ENCODE data around the gene SCAF1.

The SCAF1 gene

DNA sequence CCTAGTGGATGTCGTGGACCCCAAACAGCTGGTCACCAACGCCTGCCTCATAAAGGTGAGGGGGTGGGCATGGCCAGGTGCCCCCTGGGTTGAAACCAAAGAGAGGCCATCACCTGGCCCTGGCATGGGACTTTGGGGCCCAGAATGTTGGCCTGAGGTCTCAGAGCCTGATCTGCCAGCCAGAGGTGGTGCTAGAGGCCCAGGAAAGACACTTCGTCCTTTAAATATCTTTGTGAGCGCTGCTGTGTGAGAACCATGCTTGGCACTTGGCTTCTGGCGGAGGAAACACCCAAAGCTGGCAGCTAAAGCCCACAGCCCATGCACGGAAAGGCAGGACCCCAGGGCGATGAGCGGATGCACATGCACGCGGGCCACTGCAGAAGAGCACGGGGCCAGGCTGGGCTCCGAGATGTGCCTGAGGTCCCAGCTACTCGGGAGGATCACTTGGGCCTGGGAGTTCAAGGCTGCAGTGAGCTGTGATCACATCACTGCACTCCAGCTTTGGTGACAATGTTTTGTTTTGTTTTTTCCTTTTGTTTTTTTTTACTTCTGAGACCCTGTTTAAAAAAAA, 43.1 kb downstream of the SCAF1 start:
- in situ Hi-C loops (cut with MboI; ENCODE audit: low sequenced_read_pairs): no loop called here

- in situ Hi-C loops (cut with MboI; ENCODE audit: low sequenced_read_pairs): no loop called here
Observed at GRCh38 chr19:49685845-49686332, 43.9 kb downstream of the SCAF1 start.

GRCh38 chr19:49686503-49687088, 44.6 kb downstream of the SCAF1 start:
- in situ Hi-C loops (cut with MboI; ENCODE audit: low sequenced_read_pairs): no loop called here

- in situ Hi-C loops (cut with MboI; ENCODE audit: low sequenced_read_pairs): no loop called here
Observed at GRCh38 chr19:49687150-49687549, 45.1 kb downstream of the SCAF1 start.

DNA sequence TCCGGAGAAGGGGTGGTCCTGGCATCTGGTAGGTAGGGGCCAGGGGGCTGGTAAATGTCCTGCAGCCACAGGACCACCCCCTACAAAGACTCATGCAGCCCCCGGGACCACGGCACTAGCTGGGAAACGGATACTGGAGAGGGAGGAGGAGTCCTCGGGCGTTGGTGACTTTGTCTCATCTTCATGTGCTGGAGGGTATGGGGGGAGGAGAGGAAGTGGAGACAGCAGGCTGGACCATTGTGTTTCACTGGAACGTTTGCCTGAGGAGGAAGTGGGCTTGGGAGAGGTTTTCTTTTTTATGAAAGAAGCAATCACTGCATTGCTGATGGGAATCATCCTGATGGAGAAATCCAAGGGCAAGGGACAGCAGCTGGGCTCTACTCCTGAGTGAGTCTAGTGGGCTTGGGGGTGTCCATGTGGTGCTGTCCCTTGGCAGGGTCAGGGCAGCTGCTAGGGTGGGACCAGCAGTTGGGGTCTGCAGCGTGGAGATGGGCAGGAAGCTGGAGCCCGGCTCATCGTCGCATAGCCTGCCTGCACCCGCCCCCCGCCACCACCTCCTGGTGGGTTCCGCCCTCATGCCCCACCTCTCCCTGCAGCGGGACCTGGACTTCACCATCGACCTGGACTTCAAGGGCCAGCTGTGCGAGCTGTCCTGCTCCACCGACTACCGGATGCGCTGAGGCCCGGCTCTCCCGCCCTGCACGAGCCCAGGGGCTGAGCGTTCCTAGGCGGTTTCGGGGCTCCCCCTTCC, 45.7 kb downstream of the SCAF1 start:
- in situ Hi-C loops (cut with MboI; ENCODE audit: low sequenced_read_pairs): no loop called here

DNA sequence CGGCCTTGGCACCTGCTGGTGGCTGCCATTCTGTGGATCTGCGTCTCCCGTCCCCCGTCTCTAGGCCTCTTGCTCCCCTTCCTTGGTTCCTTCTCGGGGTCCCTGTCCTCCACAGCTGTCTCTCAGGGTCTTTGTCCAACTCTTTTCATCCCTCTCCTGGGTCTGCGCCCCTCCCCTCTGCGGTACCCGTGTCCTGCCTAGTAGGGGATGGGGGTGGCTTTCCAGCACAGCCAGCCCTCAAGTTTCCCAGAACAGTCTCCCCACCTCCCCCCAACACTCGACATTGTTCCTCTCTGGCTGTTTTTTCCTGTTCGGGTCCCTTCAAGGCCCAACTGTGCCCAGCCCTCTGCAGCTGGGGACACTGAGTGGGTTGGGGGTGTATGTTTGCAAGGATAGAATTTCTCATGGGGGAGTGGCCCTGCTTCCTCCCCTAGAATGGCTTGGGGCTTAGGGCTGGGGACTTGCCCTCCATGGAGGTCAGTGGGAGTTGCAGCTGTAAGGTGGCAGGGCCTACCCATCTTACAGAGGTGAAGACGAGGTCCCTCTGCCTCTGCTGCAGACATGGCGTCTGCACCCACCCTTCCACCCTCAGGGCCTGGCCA, 46.6 kb downstream of the SCAF1 start:
- in situ Hi-C loops (cut with MboI; ENCODE audit: low sequenced_read_pairs): no loop called here

DNA sequence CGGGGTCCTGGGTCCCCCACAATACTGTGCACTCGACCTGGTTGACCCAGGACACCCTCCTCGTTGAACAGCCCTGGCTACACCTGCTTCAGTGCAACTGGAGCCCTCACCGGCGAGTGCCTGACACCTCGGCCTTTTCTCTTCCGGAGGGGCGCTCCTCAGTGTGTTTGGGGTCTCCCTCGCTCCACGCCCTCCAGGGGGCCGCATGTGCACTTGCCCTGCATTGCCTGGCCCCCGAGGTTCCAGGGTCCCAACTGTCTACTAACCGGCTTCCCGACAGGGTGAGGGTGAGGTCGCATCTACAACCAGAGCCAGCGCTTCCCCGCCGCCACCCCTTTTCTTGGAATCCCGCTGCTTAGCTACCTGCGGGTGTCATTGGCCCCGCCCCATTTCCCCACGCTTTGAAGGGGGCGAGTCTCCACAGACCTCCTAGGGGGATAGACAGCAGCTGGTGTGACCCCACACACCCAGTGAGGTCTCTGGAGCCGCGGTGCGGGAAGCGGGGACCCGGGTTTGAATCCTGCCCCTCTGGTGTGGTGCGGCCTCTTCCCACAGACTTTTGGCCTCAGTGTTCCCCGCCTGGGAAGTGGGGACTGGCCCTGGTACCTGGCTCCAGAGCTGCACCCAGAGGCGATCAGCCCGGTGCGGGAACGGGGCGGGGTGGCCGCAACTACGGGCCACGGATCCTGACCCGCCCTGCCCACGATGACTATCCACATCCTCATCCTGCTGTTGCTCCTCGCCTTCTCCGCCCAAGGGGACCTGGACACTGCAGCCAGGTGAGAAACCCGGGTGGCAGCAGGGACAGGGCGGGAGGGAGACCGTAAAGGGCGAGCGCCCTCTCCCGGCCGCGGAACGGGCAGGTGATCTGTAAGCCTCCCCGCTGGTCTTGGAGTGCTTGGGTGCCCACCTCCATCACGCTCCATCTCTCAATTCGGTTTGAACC, 47.4 kb downstream of the SCAF1 start, which contains the start of gene ADM5:
ADM5 (plus strand) TSS at position 462 of the 946 bp plus-strand sequence; CDS start at position 706, 244 bp downstream.
- in situ Hi-C loops (cut with MboI; ENCODE audit: low sequenced_read_pairs): no loop called here

GRCh38 chr19:49690079-49690655, 48.2 kb downstream of the SCAF1 start:
- in situ Hi-C loops (cut with MboI; ENCODE audit: low sequenced_read_pairs): no loop called here

DNA sequence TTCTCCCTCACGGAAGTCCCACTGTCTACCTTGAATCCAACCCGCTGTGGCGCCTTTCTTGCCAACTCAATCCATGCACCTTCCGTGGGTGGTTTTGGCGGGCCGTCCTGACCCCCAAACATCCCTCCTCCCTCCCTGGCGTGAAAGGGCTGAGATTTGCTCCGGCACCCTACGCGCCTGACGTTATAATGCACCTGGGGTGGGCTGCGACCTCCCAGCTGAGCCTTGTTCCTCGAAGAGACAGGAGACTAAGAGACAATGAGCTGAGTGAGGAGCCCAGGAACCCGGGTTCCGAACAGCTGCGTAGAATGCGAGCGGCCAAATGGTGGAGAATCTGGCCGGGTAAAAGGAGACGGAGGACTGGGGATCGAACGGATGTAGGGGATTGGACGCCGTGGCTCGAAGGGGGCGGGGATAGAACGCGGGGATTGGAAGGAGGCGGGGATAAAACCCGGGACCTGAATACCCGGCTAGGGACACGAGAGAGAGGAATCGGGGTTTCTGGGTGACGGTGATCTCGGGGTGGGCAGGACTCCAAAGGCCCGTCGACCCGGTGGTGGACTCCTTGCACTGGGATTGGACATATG, 48.7 kb downstream of the SCAF1 start, which contains the start of gene CPT1C:
CPT1C (plus strand) TSS at position 461 of the 587 bp plus-strand sequence. CDS start 1,137 bp downstream, outside the sequence.
- in situ Hi-C loops (cut with MboI; ENCODE audit: low sequenced_read_pairs): no loop called here

DNA sequence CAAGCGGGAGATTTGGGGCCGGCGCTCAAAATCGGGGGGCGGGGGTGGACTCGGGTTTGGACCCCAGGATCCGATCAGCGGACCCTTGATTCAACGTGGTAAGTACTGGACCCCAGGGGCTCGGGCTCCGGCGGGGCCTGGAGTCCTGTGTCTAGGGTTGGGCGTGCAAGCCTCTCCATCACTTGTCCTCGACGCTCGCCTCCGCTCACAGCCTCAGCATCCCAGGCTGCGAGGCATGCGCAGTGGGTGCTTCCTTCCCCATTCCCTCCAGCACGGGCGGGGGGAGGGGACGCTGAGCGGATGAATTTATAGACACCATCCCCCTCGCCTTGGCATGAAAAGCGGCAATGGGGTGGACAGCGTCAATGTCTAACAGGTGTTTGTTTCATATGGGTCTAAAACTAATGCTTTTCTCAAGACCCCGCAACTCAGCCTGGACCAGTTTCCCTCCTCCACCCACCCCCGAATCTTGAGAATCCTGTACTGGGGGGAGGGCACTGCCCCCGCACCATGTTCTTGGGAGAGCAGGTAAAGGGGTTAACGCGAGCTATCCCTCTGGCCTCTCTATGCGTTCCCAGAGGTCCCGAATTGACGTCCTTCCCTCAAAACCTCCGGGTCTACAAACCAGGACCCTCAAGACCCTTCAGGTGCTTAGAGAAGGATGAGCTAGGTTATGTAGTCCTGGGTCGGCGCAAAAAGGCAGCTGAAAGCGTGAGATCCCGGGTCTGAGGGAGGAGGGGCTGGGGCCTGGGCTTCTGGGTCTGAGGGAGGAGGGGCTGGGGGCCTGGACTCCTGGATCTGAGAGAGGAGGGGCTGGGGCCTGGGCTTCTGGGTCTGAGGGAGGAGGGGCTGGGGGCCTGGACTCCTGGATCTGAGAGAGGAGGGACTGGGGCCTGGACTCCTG, 49.5 kb downstream of the SCAF1 start:
- in situ Hi-C loops (cut with MboI; ENCODE audit: low sequenced_read_pairs): no loop called here

- in situ Hi-C loops (cut with MboI; ENCODE audit: low sequenced_read_pairs): no loop called here
Observed at GRCh38 chr19:49692147-49692506, 50.1 kb downstream of the SCAF1 start.

DNA sequence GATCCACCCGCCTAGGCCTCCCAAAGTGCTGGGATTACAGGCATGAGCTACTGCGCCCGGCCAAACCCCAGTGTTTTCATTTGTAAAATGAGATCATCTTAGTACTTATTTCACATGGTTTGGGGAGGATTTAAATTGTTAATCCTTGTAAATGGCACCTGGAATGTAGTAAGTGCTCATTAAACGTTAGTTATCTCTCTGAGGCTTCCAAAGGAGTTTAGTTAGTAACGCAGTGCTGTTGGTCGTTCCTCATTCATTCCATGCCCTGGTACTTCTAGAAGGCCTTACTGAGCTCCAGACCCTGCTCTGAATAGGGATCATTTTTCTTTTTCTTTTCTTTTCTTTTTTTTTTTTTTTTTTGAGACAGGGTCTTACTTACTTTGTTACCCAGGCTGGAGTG, 54.1 kb downstream of the SCAF1 start:
- in situ Hi-C loops (cut with MboI; ENCODE audit: low sequenced_read_pairs): no loop called here

GRCh38 chr19:49696865-49697264, 54.9 kb downstream of the SCAF1 start:
- in situ Hi-C loops (cut with MboI; ENCODE audit: low sequenced_read_pairs): no loop called here

GRCh38 chr19:49699364-49699763, 57.4 kb downstream of the SCAF1 start:
- in situ Hi-C loops (cut with MboI; ENCODE audit: low sequenced_read_pairs): no loop called here

- in situ Hi-C loops (cut with MboI; ENCODE audit: low sequenced_read_pairs): no loop called here
Observed at GRCh38 chr19:49700563-49700962, 58.6 kb downstream of the SCAF1 start.

- in situ Hi-C loops (cut with MboI; ENCODE audit: low sequenced_read_pairs): no loop called here
Observed at GRCh38 chr19:49701271-49701786, 59.3 kb downstream of the SCAF1 start.

DNA sequence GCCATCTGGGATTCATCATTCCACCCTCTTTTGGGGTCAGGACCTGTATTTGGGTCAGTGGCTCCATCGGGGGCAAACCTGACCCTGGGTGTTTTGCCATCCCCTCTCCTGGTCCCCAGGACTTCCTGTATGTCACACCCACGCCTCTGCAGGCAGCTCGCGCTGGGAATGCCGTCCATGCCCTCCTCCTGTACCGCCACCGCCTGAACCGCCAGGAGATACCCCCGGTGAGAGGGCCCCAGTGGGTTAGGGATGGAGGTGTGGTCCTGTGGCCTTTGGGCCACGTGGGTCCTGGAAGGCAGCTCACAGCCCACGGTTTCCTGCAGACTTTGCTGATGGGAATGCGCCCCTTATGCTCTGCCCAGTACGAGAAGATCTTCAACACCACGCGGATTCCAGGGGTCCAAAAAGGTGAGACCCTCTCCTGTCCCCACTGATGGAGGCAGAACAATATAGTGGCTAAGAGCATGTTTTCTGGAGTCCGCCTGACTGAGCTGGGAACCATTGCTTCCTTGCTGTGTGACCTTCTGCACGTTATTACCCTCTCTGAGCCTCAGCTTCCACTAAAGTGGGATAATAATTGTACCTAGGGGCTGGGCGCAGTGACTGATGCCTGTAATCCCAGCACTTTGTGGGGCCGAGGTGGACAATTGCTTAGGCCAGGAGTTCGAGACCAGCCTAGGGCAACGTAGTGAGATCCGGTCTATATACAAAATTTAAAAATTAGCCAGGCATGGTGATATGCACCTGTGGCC, 63.1 kb downstream of the SCAF1 start:
- in situ Hi-C loops (cut with MboI; ENCODE audit: low sequenced_read_pairs): no loop called here

- in situ Hi-C loops (cut with MboI; ENCODE audit: low sequenced_read_pairs): no loop called here
Observed at GRCh38 chr19:49705919-49706318, 63.9 kb downstream of the SCAF1 start.

Data from HL-60/S4 treated with phorbol 12-myristate 13-acetate at 8.2 ng/mL for 4 days and 3 days (cell line).